ENCODE measurements around the gene ATP1B2.

DNA sequence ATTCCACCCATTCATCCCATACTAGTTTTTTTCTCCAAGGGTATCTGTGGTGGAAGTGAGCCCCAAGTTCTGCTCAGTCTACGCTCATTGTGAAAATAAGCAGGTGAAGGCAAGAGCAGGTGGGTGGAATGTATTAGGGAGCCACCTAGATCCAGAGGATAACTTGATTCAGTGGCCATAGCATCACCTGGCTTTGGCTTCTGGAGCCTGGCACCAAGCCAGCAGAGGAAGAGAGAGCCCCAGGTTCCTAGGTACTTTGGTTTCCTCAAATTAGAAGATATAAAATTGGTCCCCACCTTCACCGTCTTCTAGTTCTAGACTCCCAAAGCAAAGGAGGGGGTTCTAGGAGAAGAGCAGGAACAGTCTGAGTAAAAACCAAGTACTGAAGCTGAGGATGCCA is 40.1 kb upstream of the ATP1B2 start:
- TF ChIP-seq, protein P1, sequence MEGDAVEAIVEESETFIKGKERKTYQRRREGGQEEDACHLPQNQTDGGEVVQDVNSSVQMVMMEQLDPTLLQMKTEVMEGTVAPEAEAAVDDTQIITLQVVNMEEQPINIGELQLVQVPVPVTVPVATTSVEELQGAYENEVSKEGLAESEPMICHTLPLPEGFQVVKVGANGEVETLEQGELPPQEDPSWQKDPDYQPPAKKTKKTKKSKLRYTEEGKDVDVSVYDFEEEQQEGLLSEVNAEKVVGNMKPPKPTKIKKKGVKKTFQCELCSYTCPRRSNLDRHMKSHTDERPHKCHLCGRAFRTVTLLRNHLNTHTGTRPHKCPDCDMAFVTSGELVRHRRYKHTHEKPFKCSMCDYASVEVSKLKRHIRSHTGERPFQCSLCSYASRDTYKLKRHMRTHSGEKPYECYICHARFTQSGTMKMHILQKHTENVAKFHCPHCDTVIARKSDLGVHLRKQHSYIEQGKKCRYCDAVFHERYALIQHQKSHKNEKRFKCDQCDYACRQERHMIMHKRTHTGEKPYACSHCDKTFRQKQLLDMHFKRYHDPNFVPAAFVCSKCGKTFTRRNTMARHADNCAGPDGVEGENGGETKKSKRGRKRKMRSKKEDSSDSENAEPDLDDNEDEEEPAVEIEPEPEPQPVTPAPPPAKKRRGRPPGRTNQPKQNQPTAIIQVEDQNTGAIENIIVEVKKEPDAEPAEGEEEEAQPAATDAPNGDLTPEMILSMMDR (IDR thresholded peaks at IDR 0.05; ENCODE audit: low read depth, low read length), result no peak
- TF ChIP-seq EZH2phosphoT487 (IDR thresholded peaks at IDR 0.05; ENCODE audit: low read depth), result no peak
